ENCODE measurements around the gene ZNF287. TPM values are rescaled to one million over a fixed set of nuclear protein-coding genes. Genes with fewer than 3 reads are reported as not detected.
A peak's percentile ranks its signal among the peaks of the same experiment; 100 is the strongest.

ZNF287 gene
- total RNA-seq, 2 experiments from 2014 or later = 4.5 to 7.0 TPM

DNA sequence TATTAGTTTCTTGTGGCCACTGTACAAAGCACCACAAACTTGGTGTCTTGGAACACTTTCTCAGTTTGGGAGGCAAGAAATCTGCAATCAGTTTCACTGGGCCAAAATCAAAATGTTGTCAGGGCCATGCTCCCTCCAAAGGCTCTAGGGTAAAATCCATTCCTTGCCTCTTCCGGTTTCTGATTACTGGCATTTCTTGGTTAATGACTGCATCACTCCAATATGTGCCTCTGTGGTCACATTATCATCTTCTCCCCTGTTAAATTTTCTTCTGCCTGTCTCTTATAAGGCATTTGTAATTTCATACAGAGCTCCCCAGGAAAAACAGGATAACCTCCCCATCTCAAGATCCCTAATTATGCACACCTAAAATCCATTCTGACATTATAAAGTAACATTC, 34.8 kb downstream of the ZNF287 start:
- H2AFZ ChIP-seq (ENCODE audit: low read length) = peak overlapping the region; percentile 80; the same call in 1 of the 2 replicates
- no peak for TF ChIP-seq EZH2phosphoT487 (IDR thresholded peaks at IDR 0.05; ENCODE audit: borderline replicate concordance, low read depth, low read length)
- TF ChIP-seq, protein P1, sequence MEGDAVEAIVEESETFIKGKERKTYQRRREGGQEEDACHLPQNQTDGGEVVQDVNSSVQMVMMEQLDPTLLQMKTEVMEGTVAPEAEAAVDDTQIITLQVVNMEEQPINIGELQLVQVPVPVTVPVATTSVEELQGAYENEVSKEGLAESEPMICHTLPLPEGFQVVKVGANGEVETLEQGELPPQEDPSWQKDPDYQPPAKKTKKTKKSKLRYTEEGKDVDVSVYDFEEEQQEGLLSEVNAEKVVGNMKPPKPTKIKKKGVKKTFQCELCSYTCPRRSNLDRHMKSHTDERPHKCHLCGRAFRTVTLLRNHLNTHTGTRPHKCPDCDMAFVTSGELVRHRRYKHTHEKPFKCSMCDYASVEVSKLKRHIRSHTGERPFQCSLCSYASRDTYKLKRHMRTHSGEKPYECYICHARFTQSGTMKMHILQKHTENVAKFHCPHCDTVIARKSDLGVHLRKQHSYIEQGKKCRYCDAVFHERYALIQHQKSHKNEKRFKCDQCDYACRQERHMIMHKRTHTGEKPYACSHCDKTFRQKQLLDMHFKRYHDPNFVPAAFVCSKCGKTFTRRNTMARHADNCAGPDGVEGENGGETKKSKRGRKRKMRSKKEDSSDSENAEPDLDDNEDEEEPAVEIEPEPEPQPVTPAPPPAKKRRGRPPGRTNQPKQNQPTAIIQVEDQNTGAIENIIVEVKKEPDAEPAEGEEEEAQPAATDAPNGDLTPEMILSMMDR (conservative IDR thresholded peaks at IDR 0.05; ENCODE audit: low read length) = no peak
- H4K20me1 ChIP-seq (ENCODE audit: insufficient read depth, low read length) = no peaks in the 10 kb centered on the region
- 0 out of 2 replicates have a peak, but pooled peaks cover 5% of the 10 kb centered on the region for H3K9me3 ChIP-seq (ENCODE audit: low read length)
- no peak for DNase-seq (ENCODE audit: low spot score)
- intact Hi-C loops (cut with micrococcal nuclease; ENCODE audit: unreplicated experiment) = loop anchor here (10.0 kb wide), 1 partner anchor 121 kb away; the partner anchor contains the start of gene ZNF624
- POLR2A ChIA-PET = no interaction called here
- H3K4me1 ChIP-seq (ENCODE audit: insufficient read depth, low read length, poor library complexity, severe bottlenecking) = peaks cover 14% of the 10 kb centered on the region
- no peak overlapping the region for H3K4me2 ChIP-seq (ENCODE audit: low read length)
- no peaks in the 10 kb centered on the region for H3K9me2 ChIP-seq (ENCODE audit: insufficient read depth, low read length)
- H3K4me3 ChIP-seq (ENCODE audit: low read depth, low read length, poor library complexity, severe bottlenecking) = no peak overlapping the region
- H3K27ac ChIP-seq (ENCODE audit: low read depth, low read length, poor library complexity, severe bottlenecking) = no peak overlapping the region
- CTCF ChIA-PET (ENCODE audit: unreplicated experiment) = no interaction called here
- no peaks in the 10 kb centered on the region for H3K36me3 ChIP-seq (ENCODE audit: insufficient read depth, low read length)
- no peaks in the 10 kb centered on the region for H3K79me2 ChIP-seq (ENCODE audit: insufficient read depth, low read depth, low read length)
- no TSS peak for BruUV-seq (replicated peaks)

DNA sequence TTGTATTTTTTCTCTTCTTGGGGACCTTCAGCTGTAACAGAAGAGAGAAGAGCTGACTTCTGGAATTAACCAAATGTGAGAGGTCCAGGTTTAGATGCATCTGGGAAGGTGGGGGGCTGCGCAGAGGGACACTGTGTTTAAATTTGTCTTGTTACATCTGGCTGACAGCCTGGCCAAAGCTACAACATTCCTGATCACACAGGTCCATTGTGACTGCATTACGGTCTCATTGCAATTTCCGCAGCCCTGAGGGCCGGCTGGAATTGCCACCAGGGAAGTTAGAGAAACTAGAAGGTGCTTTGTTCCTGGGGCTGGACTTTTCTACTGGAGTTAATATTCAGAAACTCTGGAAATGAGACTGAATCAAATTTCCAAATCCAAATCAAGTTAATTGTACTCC, 39.1 kb downstream of the ZNF287 start:
- no peaks in the 10 kb centered on the region for H3K9me3 ChIP-seq (ENCODE audit: low read length)
- intact Hi-C loops (cut with micrococcal nuclease; ENCODE audit: unreplicated experiment) = loop anchor here (10.0 kb wide), 1 partner anchor 125 kb away; the partner anchor contains the start of gene ZNF624
- no peaks in the 10 kb centered on the region for H4K20me1 ChIP-seq (ENCODE audit: insufficient read depth, low read length)
- H2AFZ ChIP-seq (ENCODE audit: low read length) = no peak overlapping the region
- H3K79me2 ChIP-seq (ENCODE audit: insufficient read depth, low read depth, low read length) = no peaks in the 10 kb centered on the region
- H3K9me2 ChIP-seq (ENCODE audit: insufficient read depth, low read length) = no peaks in the 10 kb centered on the region
- no peak for DNase-seq (ENCODE audit: low spot score)
- H3K36me3 ChIP-seq (ENCODE audit: insufficient read depth, low read length) = no peaks in the 10 kb centered on the region
- CTCF ChIA-PET (ENCODE audit: unreplicated experiment) = no interaction called here
- H3K27ac ChIP-seq (ENCODE audit: low read depth, low read length, poor library complexity, severe bottlenecking) = no peak overlapping the region
- BruUV-seq (replicated peaks) = no TSS peak
- POLR2A ChIA-PET = no interaction called here
- no peak for TF ChIP-seq EZH2phosphoT487 (IDR thresholded peaks at IDR 0.05; ENCODE audit: borderline replicate concordance, low read depth, low read length)
- TF ChIP-seq, protein P1 (conservative IDR thresholded peaks at IDR 0.05; ENCODE audit: low read length) = no peak
- H3K4me3 ChIP-seq (ENCODE audit: low read depth, low read length, poor library complexity, severe bottlenecking) = no peak overlapping the region
- no peak overlapping the region for H3K4me2 ChIP-seq (ENCODE audit: low read length)
- peaks cover 2% of the 10 kb centered on the region for H3K4me1 ChIP-seq (ENCODE audit: insufficient read depth, low read length, poor library complexity, severe bottlenecking)

DNA sequence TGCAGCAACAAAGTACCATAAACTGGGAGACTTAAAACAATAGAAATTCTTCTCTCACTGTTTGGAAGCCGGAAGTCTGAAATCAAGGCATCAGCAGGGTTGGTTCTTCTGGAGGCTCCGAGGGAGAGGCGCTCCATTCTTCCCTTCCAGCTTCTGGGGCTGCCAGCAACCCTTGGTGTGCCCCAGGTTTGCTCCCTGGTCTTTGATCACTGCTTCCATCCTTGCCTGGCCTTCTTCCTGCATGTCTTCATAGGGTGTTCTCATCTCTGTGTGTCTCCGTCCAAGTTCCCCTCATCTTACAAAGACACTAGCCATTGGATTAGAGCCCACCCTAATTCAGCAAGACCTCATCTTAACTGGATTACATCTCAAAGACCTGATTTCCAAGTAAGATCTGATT, 41.7 kb downstream of the ZNF287 start:
- H3K27ac ChIP-seq (ENCODE audit: low read depth, low read length, poor library complexity, severe bottlenecking) = no peak overlapping the region
- H3K4me1 ChIP-seq (ENCODE audit: insufficient read depth, low read length, poor library complexity, severe bottlenecking) = no peaks in the 10 kb centered on the region
- no peak overlapping the region for H3K4me2 ChIP-seq (ENCODE audit: low read length)
- H4K20me1 ChIP-seq (ENCODE audit: insufficient read depth, low read length) = no peaks in the 10 kb centered on the region
- ChIA-PET POLR2A (no interaction called here), CTCF (ENCODE audit: unreplicated experiment) (no interaction called here)
- no peak for DNase-seq (ENCODE audit: low spot score)
- no peak for TF ChIP-seq EZH2phosphoT487 (IDR thresholded peaks at IDR 0.05; ENCODE audit: borderline replicate concordance, low read depth, low read length)
- TF ChIP-seq, protein P1 (conservative IDR thresholded peaks at IDR 0.05; ENCODE audit: low read length) = no peak
- H2AFZ ChIP-seq (ENCODE audit: low read length) = no peak overlapping the region
- no peaks in the 10 kb centered on the region for H3K79me2 ChIP-seq (ENCODE audit: insufficient read depth, low read depth, low read length)
- no peaks in the 10 kb centered on the region for H3K9me2 ChIP-seq (ENCODE audit: insufficient read depth, low read length)
- H3K36me3 ChIP-seq (ENCODE audit: insufficient read depth, low read length) = no peaks in the 10 kb centered on the region
- intact Hi-C loops (cut with micrococcal nuclease; ENCODE audit: unreplicated experiment) = no loop called here
- H3K4me3 ChIP-seq (ENCODE audit: low read depth, low read length, poor library complexity, severe bottlenecking) = no peak overlapping the region
- BruUV-seq (replicated peaks) = no TSS peak
- H3K9me3 ChIP-seq (ENCODE audit: low read length) = no peaks in the 10 kb centered on the region
